ENCODE data around the gene MAP3K2. TPM values are rescaled to one million over a fixed set of nuclear protein-coding genes. Genes with fewer than 3 reads are reported as not detected.
A peak's percentile ranks its signal among the peaks of the same experiment; 100 is the strongest.
"Not testable (repeated sequence)": the region's sequence is repeated elsewhere in the genome, so short reads cannot be mapped to it uniquely, and the experiment has no call there.

Gene MAP3K2
- total and polyA plus RNA-seq, 8 donors = 4.2 to 37.6 (median 22.6) TPM

DNA sequence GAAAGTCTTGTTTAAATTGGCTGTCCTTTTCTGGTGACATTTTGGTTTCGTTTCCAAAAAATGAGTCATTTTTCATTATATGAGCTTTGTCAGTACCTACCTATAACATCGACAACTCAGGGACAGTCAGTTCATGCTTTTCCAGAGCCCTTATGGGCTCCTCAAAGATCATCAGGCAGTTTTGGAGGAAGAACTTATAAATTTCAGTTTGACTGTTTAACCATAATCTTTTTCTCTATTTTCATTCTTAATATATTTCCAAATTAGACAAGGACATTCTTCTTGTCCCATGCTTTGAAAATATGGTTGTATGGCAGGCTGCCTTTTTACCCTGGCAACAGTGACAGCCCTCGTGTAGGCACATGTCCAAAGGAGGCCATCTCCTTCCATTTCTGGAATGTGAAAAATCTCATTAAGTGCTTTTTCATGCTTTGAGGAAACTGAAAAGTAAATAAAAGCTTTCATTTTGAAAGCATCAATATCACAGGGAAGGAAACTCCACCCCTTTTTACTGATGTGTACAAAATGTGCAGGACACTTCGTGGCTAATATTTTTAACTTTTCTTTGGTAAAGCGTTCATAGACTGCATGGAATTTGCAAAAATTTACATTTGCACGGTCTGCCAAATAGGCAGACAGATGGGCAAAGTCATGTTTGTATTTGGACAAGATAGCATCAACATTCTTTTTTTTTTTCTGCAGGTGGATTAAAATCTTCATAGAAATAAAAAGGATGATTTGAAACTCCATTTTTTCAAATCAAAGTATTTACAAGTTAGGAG, 23.3 kb upstream of the MAP3K2 start:
- FAIRE-seq (no peak), ATAC-seq (no peak), DNase-seq (peak in 1 of 6 donors; percentile 44)
- WGBS, 2 donors = 20 to 24% methylated on average over 6 of the region's 6 CpGs
- no peaks in the 10 kb centered on the region for H3K27me3 ChIP-seq
- H3K9me3 ChIP-seq = no peaks in the 10 kb centered on the region
- H3K4me1 ChIP-seq = peaks cover 3 to 22% (median 18%) of the 10 kb centered on the region in 3 donors
- intact Hi-C loops (cut with DNase I) = no loop called here
- H3K27ac ChIP-seq = peak overlapping the region in 2 of 4 donors; percentile 52 to 56
- H3K4me3 ChIP-seq = no peak overlapping the region
- TF ChIP-seq, protein P1, sequence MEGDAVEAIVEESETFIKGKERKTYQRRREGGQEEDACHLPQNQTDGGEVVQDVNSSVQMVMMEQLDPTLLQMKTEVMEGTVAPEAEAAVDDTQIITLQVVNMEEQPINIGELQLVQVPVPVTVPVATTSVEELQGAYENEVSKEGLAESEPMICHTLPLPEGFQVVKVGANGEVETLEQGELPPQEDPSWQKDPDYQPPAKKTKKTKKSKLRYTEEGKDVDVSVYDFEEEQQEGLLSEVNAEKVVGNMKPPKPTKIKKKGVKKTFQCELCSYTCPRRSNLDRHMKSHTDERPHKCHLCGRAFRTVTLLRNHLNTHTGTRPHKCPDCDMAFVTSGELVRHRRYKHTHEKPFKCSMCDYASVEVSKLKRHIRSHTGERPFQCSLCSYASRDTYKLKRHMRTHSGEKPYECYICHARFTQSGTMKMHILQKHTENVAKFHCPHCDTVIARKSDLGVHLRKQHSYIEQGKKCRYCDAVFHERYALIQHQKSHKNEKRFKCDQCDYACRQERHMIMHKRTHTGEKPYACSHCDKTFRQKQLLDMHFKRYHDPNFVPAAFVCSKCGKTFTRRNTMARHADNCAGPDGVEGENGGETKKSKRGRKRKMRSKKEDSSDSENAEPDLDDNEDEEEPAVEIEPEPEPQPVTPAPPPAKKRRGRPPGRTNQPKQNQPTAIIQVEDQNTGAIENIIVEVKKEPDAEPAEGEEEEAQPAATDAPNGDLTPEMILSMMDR (IDR thresholded peaks at IDR 0.05) = no peak
- H3K36me3 ChIP-seq = no peaks in the 10 kb centered on the region

DNA sequence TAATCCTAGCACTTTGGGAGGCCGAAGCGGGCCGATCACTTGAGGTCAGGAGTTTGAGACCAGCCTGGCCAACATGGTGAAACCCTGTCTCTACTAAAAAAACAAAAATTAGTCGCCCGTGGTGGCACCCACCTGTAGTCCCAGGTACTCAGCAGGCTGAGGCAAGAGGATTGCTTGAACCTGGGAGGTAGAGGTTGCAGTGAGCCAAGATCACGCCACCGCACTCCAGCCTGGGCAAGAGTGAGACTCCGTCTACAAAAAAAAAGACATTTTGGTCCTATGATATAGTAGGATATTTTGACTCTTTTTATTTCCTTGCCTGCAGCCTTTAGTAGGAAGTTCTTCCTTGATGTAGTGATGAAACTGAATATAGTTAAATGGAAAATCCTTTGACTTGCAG, 21.9 kb upstream of the MAP3K2 start:
- H3K4me3 ChIP-seq; H3K9me3 ChIP-seq; FAIRE-seq; ATAC-seq; DNase-seq; H3K27ac ChIP-seq; intact Hi-C loops (cut with DNase I); H3K36me3 ChIP-seq; H3K27me3 ChIP-seq: not testable (repeated sequence)
- WGBS, 2 donors = 96 to 97% methylated on average over 8 of the region's 8 CpGs
- H3K4me1 ChIP-seq = peaks cover 0 to 22% (median 18%) of the 10 kb centered on the region in 3 donors

DNA sequence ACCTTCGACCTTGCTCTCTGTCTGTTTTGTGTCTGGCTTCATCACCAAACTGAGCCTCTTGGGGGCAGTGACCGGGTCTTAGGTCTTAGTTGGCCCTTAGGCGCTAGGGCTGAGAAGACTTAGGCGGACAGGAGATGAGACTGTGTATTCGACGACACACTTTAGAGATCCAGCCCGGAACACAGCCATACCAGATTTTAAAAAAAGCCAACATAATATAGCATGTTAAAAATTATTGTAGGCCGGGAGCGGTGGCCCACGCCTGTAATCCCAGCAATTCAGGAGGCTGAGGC, 21.0 kb upstream of the MAP3K2 start:
- TF ChIP-seq, protein P1 (IDR thresholded peaks at IDR 0.05) = no peak
- Histone ChIP-seq H3K4me1 (peaks cover 0 to 16% (median 14%) of the 10 kb centered on the region in 3 donors), H3K27ac (peak overlapping the region in 3 of 4 donors; percentile 73 to 93 (median 92)), H3K9me3 (no peaks in the 10 kb centered on the region), H3K4me3 (peak overlapping the region in 2 of 4 donors; percentile 55 to 57), H3K36me3 (no peaks in the 10 kb centered on the region), H3K27me3 (no peaks in the 10 kb centered on the region)
- ATAC-seq = no peak
- WGBS, 2 donors = 86 to 89% methylated on average over 10 of the region's 10 CpGs
- no peak for FAIRE-seq
- DNase-seq = no peak
- intact Hi-C loops (cut with DNase I) = no loop called here

DNA sequence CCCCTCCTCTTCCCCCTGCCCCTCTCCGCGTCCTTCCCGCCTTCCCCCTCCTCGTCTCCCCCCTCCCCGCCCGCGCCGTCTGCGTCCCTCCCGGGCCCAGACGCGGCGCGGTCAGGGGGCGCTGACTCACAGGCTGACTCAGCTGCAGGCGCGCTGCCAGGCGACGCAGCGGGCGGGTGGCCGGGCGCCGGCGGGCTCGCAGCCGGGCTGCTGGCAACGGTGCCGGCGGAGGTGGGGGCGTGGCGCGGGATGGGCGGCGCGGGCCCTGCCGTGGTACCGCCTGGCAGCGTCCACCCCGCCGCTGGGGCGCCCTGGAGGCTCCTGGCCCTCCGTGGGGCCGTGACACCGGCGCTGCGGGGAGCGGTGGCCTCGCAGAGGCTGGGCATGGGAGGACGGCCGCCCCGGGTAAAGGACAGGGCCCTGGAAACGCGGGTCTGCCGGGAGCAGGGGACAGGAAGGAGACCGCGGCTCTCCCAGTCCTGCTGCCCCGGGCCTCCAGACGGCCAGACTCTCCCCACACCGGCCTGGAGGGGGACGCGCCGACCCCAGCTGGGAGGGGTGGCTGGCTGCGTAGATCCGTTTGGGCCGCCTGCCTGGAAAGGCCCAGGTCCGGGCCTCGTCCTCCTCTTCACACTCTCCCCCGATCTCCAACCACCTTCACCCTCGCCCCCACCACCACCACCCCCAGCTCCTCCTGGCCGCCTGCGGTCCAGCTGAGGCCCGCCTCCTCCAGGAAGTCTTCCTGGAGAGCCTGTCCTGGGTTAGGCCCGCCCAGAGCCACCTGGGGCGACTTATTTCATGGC, 20.4 kb upstream of the MAP3K2 start:
- FAIRE-seq (no peak), ATAC-seq (peak; percentile 93 to 97 (median 95)), DNase-seq (peak; percentile 90 to 99 (median 96))
- H3K4me3 ChIP-seq = peak overlapping the region; percentile 29 to 57 (median 42)
- H3K27me3 ChIP-seq = no peaks in the 10 kb centered on the region
- peak overlapping the region; percentile 67 to 93 (median 82) for H3K27ac ChIP-seq
- WGBS, 2 donors = 4% methylated on average over 57 to 75 of the region's 75 CpGs
- H3K36me3 ChIP-seq = no peaks in the 10 kb centered on the region
- peaks cover 0 to 13% (median 11%) of the 10 kb centered on the region in 3 donors for H3K4me1 ChIP-seq
- TF ChIP-seq, protein P1 (IDR thresholded peaks at IDR 0.05) = no peak
- intact Hi-C loops (cut with DNase I) = no loop called here
- no peaks in the 10 kb centered on the region for H3K9me3 ChIP-seq

DNA sequence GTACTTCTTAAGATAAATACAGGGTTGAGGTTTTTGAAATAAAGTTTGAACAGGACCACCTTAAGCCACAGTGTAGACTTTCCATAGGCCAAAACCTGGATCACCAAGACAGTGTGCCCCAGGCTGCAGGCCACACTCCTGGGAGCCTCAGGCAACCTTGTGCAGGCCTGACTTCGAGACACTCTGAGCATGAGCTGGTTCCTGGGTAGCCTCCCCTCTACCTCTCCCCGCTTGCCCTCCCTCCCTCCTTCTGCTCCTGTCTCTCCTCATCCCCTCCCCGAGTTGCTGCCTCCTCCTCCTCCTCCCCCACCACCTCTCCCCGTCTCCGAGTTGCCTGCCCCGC, 19.9 kb upstream of the MAP3K2 start:
- peak; percentile 33 to 52 (median 39) for ATAC-seq
- DNase-seq = no peak
- Histone ChIP-seq H3K4me3 (peak overlapping the region in 1 of 4 donors; percentile 55), H3K4me1 (peaks cover 0 to 13% (median 10%) of the 10 kb centered on the region in 3 donors), H3K27ac (peak overlapping the region in 3 of 4 donors; percentile 22 to 93 (median 60)), H3K27me3 (no peaks in the 10 kb centered on the region), H3K36me3 (no peaks in the 10 kb centered on the region), H3K9me3 (no peaks in the 10 kb centered on the region)
- 0 to 5% methylated on average over 5 to 6 of the region's 6 CpGs for WGBS, 2 donors
- FAIRE-seq = no peak
- TF ChIP-seq, protein P1 (IDR thresholded peaks at IDR 0.05) = no peak
- intact Hi-C loops (cut with DNase I) = no loop called here

Data from pancreas (tissue), 10 donors.